IMR-90 (cell line): Measurements from ENCODE around the gene CCNJ. TPM values are rescaled to one million over a fixed set of nuclear protein-coding genes. Genes with fewer than 3 reads are reported as not detected.
"Not testable (repeated sequence)": the region's sequence is repeated elsewhere in the genome, so short reads cannot be mapped to it uniquely, and the experiment has no call there.

Source experiments
- ATAC-seq: fragments of 200-7000 bp; cut with Tn5 transposase; 2 replicates; pipeline ENCODE4 v1.9.1; 2020; ENCODE audit warnings: low read depth, mild to moderate bottlenecking, moderate library complexity
- BruUV-seq: library from RNA; stranded (reverse); fragments of 400-500 nt; replicated peaks from 2 replicates; lab custom pipeline; 2021; lab: Mats Ljungman, UMichigan
- CTCF ChIA-PET: fragments of 300-600 bp; formaldehyde crosslinking; extraction: SDS; loops from one replicate; lab custom pipeline; 2021; ENCODE audit warnings: antibody characterized with exemption; lab: Yijun Ruan, JAX
- POLR2A ChIA-PET: fragments of 300-600 bp; sonication (Branson Sonifier 250); formaldehyde crosslinking; loops from one replicate; lab custom pipeline; 2022; ENCODE audit warnings: antibody characterized with exemption; ENCODE audit not compliant: unreplicated experiment; lab: Charles Lee
- DNase-seq: peaks from one replicate; pipeline ENCODE4 v3.0.0; 2013
- H2AFZ ChIP-seq: replicated peaks from 2 replicates; pipeline ENCODE3; 2013; ENCODE audit warnings: low read length, mild to moderate bottlenecking; ENCODE audit not compliant: poor library complexity
- H2AK5ac ChIP-seq: 2 replicates; pipeline ENCODE4 v1.6.1; 2013; ENCODE audit warnings: low read depth, low read length, inconsistent platforms
- H2AK9ac ChIP-seq: replicated peaks from 2 replicates; pipeline ENCODE3; 2013; ENCODE audit warnings: mild to moderate bottlenecking, low read depth, low read length, moderate library complexity; ENCODE audit not compliant: poor library complexity
- H2BK120ac ChIP-seq: 2 replicates; pipeline ENCODE4 v1.6.1; 2013; ENCODE audit warnings: low read depth, low read length, inconsistent platforms
- H2BK15ac ChIP-seq: 3 replicates; pipeline ENCODE4 v1.6.1; 2013; ENCODE audit warnings: low read depth, low read length, inconsistent platforms
- H2BK20ac ChIP-seq: 2 replicates; pipeline ENCODE4 v1.6.1; 2013; ENCODE audit warnings: low read depth, mild to moderate bottlenecking, inconsistent platforms, low read length, moderate library complexity
- H2BK5ac ChIP-seq: 2 replicates; pipeline ENCODE4 v1.6.1; 2013; ENCODE audit warnings: mild to moderate bottlenecking, low read depth, low read length, inconsistent platforms; ENCODE audit not compliant: poor library complexity, severe bottlenecking
- H3K14ac ChIP-seq: replicated peaks from 2 replicates; pipeline ENCODE4 v1.6.1; 2013; ENCODE audit warnings: low read depth, low read length, inconsistent platforms
- H3K18ac ChIP-seq: 2 replicates; pipeline ENCODE4 v1.6.1; 2013; ENCODE audit warnings: low read depth, low read length, control low read depth
- H3K23ac ChIP-seq: 2 replicates; pipeline ENCODE4 v1.6.1; 2013; ENCODE audit warnings: low read depth, low read length, inconsistent platforms
- H3K27ac ChIP-seq: 2 replicates; pipeline ENCODE4 v1.5.1; 2013; ENCODE audit warnings: mild to moderate bottlenecking, control low read depth, low read length; ENCODE audit not compliant: insufficient read depth
- H3K27me3 ChIP-seq: 2 replicates; pipeline ENCODE4 v1.6.1; 2013; ENCODE audit warnings: low read length; ENCODE audit not compliant: control insufficient read depth, insufficient read depth
- H3K36me3 ChIP-seq: 2 replicates; pipeline ENCODE4 v1.6.1; 2013; ENCODE audit warnings: low read length, mixed read lengths; ENCODE audit not compliant: control insufficient read depth, insufficient read depth
- H3K4ac ChIP-seq: 2 replicates; pipeline ENCODE4 v1.6.1; 2013; ENCODE audit warnings: low read depth, low read length, inconsistent platforms
- H3K4me1 ChIP-seq: 2 replicates; pipeline ENCODE4 v1.6.1; 2013; ENCODE audit warnings: low read length, mixed read lengths; ENCODE audit not compliant: control insufficient read depth, insufficient read depth
- H3K4me2 ChIP-seq: 2 replicates; pipeline ENCODE4 v1.6.1; 2013; ENCODE audit warnings: low read depth, mild to moderate bottlenecking, control low read depth, low read length, moderate library complexity
- H3K4me3 ChIP-seq: 2 replicates; pipeline ENCODE4 v1.5.1; 2013; ENCODE audit warnings: low read depth, mild to moderate bottlenecking, control low read depth, low read length, moderate library complexity; ENCODE audit not compliant: insufficient read depth
- H3K56ac ChIP-seq: 2 replicates; pipeline ENCODE4 v1.6.1; 2013; ENCODE audit warnings: low read length, inconsistent platforms; ENCODE audit not compliant: insufficient read depth; ENCODE audit errors: extremely low read depth
- H3K79me1 ChIP-seq, 2 experiments: 2 replicates each; pipeline ENCODE4 v1.6.1; 2013; ENCODE audit warnings: low read length in 2 of 2, inconsistent platforms in 1 of 2, low read depth in 1 of 2
- H3K9ac ChIP-seq: 2 replicates; pipeline ENCODE4 v1.6.1; 2013; ENCODE audit warnings: low read depth, low read length, control low read depth
- H3K9me1 ChIP-seq: 2 replicates; pipeline ENCODE4 v1.6.1; 2013; ENCODE audit warnings: low read length, inconsistent platforms; ENCODE audit not compliant: insufficient read depth
- H3K9me3 ChIP-seq: 2 replicates; pipeline ENCODE4 v1.6.1; 2013; ENCODE audit warnings: low read length; ENCODE audit not compliant: control insufficient read depth, insufficient read depth
- H4K20me1 ChIP-seq: 2 replicates; pipeline ENCODE4 v1.6.1; 2013; ENCODE audit warnings: low read length, inconsistent platforms; ENCODE audit not compliant: insufficient read depth
- H4K5ac ChIP-seq: 2 replicates; pipeline ENCODE4 v1.6.1; 2013; ENCODE audit warnings: mild to moderate bottlenecking, low read depth, low read length, control low read depth
- H4K8ac ChIP-seq, 2 experiments: 2 replicates each; pipeline ENCODE4 v1.6.1; 2013; ENCODE audit warnings: low read depth in 2 of 2, low read length in 2 of 2, control low read depth in 1 of 2, inconsistent platforms in 1 of 2
- H4K91ac ChIP-seq: 2 replicates; pipeline ENCODE4 v1.6.1; 2013; ENCODE audit warnings: low read depth, low read length, inconsistent platforms; ENCODE audit not compliant: insufficient read depth
- CHD1 ChIP-seq: IDR thresholded peaks from 2 replicates; pipeline ENCODE4 v1.6.1; 2012; ENCODE audit warnings: low read depth, low read length, improper control_type of control experiment
- MAZ ChIP-seq: IDR thresholded peaks from 2 replicates; pipeline ENCODE4 v1.6.1; 2012; ENCODE audit warnings: low read depth, mild to moderate bottlenecking, low read length, improper control_type of control experiment, moderate library complexity, borderline replicate concordance
- NFE2L2 ChIP-seq: fragments of 150-350 bp; IDR thresholded peaks from 2 replicates; pipeline ENCODE4 v1.6.1; 2016; ENCODE audit warnings: low read depth, mild to moderate bottlenecking, low read length
- POLR2A ChIP-seq: IDR thresholded peaks from 2 replicates; pipeline ENCODE4 v1.6.1; 2012; ENCODE audit warnings: mild to moderate bottlenecking, low read depth, low read length
- RFX5 ChIP-seq: IDR thresholded peaks from 2 replicates; pipeline ENCODE4 v1.8.0; 2012; ENCODE audit warnings: low read depth, mild to moderate bottlenecking, low read length, moderate library complexity
- WGBS, 2 experiments: methylation state at CpG; one replicate each; pipeline versions ENCODE4 v1.1.5 to v1.1.7; 2013; ENCODE audit warnings: missing lambda C conversion rate in 2 of 2; ENCODE audit not compliant: insufficient read length in 1 of 2; ENCODE audit errors: extremely low coverage in 2 of 2; 5-methylcytosine and 5-hydroxymethylcytosine counted together
- dilution Hi-C: fragments of 300-500 bp; cut with HindIII; formaldehyde crosslinking; loops from one replicate; pipeline ENCODE4 v1.14.3; 2018; ENCODE audit warnings: low sequenced_read_pairs; ENCODE audit not compliant: unreplicated experiment
- in situ Hi-C: fragments of 300-500 bp; cut with MboI; formaldehyde crosslinking; loops from 3 replicates; pipeline ENCODE4 v1.14.3; 2019; ENCODE audit warnings: low sequenced_read_pairs, inconsistent platforms, mixed read lengths
- intact Hi-C: fragments of 100-400 bp; cut with micrococcal nuclease; formaldehyde crosslinking; loops from 2 replicates; pipeline ENCODE4 v1.10.0; 2022
- polyA plus RNA-seq, 3 experiments: library from polyadenylated mRNA; depleted of rRNA; stranded (reverse); fragments of >200 nt; gene quantifications; 2 replicates each; pipeline ENCODE4 v1.2.3, GENCODE V29; 2012; ENCODE audit warnings: low replicate concordance in 1 of 3
- total RNA-seq: library from RNA; depleted of rRNA; stranded (reverse); fragments of >200 nt; gene quantifications from 2 replicates; pipeline ENCODE4 v1.2.3, GENCODE V29; 2012
- TF ChIP-seq, protein P1 (sequence below): fragments of 150-350 bp; IDR thresholded peaks from 2 replicates; pipeline ENCODE4 v1.6.1; 2017; ENCODE audit warnings: mild to moderate bottlenecking, antibody characterized with exemption, low read length, low read depth

CCNJ gene
- total and polyA plus RNA-seq, 2 of the 4 experiments (the other 2 are of a cell fraction): 5.4 to 10.0 TPM

DNA sequence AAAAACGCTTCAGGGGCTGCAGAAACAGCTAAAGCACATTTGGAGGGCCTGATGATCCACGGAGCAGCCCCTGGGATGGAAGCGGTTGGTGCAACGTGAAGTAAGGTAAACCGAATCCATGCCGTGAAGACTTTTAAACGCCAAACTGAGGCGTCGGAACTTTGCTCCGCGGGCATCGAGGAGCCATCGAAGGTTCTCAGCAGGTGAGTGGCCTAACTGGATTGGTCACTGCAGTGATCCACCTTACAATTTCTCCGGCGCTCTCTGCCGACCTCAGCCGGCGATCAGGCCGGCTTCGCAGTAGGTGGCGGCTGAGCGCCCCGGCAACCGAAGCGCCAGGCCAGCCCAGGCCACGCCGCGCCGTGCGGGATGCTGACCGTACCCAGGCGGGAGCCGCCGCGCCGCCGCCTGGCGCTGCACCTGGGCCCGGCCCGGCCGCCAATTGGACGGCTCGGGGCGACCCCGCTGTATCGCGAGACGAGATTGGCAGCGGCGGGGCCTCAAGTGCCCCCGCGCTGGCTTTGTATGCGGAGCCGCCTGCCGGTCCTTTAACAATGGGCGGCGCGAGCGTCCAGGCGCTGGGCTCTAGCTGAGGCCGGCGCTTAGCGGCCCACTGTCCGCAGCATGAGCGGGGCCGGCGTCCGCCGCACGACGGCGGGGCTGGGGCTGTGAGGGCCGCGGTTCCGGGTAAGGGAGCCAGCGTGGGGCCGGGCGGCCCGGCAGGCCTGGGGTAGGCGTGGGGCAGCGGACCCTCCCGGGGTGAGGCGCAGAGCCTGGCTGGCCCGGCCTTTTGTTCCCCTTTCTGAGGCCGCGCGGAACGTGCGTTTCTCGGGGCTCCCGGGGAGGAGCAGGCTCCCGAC, at the start of gene CCNJ (continued):
- TF ChIP-seq, protein P1, sequence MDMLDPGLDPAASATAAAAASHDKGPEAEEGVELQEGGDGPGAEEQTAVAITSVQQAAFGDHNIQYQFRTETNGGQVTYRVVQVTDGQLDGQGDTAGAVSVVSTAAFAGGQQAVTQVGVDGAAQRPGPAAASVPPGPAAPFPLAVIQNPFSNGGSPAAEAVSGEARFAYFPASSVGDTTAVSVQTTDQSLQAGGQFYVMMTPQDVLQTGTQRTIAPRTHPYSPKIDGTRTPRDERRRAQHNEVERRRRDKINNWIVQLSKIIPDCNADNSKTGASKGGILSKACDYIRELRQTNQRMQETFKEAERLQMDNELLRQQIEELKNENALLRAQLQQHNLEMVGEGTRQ: 0 out of 2 replicates have a peak, but pooled peaks have one; percentile 25
- TF ChIP-seq CHD1 (no peak), RFX5 (no peak), MAZ (peak; percentile 69; the same call in 1 of the 2 replicates), NFE2L2 (no peak), POLR2A (peak; percentile 89)

DNA sequence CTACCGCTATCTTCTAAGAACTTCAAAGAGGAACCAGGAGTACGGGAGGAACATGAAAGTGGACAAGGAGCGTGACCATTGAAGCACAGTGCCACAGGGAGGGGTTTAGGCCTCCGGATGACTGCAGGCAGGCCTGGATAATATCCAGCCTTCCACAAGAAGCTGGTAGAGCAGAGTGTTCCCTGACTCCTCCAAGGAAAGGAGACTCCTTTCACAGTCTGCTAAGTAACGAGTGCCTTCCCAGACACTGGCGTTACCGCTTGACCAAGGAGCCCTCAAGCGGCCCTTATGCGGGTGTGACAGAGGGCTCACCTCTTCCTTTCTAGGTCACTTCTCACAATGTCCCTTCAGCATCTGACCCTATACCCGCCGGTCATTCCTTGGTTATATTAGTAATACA, 49.0 kb upstream of the CCNJ start:
- POLR2A ChIA-PET, H3K9me1 ChIP-seq, H3K9ac ChIP-seq, H2BK20ac ChIP-seq, H4K20me1 ChIP-seq, H4K8ac ChIP-seq, H3K4ac ChIP-seq, H4K5ac ChIP-seq, dilution Hi-C loops, H3K27me3 ChIP-seq, H3K4me1 ChIP-seq, H3K79me1 ChIP-seq, H3K23ac ChIP-seq, H2BK15ac ChIP-seq, CTCF ChIA-PET, ATAC-seq, H3K27ac ChIP-seq, H3K56ac ChIP-seq, H2BK5ac ChIP-seq, H2BK120ac ChIP-seq, H2AK9ac ChIP-seq, H3K36me3 ChIP-seq, H2AK5ac ChIP-seq, intact Hi-C loops, H3K4me2 ChIP-seq, H3K14ac ChIP-seq, H2AFZ ChIP-seq, H3K4me3 ChIP-seq, DNase-seq, H3K9me3 ChIP-seq, in situ Hi-C loops, BruUV-seq, H4K91ac ChIP-seq, H3K18ac ChIP-seq: not testable (repeated sequence)
- WGBS, 2 experiments: no CpG with 5 or more reads among the region's 11 CpGs
